ENCODE data around the gene CRYGN.

DNA sequence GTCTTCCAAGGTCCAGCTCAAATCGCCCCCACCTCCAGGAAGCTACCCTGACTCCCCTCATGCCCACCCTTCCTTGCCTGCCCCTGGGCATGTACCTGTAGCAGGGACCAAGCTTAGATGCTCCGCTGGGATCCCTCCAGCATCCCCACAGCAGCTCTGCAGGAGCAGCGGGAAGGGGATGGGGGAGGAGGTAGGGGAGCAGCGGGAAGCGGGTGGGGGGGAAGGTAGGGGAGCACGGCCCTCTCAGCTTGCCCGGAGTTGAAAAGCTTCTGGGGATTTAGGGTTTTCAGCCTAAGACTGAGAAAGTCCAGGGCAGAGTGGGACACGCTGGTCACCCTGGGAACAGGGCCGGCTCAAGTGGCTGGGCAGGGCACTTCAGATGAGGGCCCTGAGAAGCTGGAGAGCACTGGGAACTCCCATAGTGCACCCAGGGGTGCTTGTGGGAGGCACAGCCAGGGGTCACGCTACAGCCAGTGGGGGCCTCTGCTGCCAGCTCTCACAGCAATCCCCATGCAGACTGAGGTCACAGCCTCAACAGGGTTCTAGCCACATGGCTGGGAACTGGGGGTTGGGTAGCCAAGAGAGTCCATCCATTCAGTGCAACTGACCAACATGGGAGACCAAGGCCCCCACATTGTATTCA lies 43.5 kb downstream of the CRYGN start:
- TF ChIP-seq YY1 (IDR thresholded peaks at IDR 0.05; ENCODE audit: insufficient read depth, insufficient replicate concordance, low read depth, low read length), result no peak
- no peak for TF ChIP-seq ZNF576 (CRISPR knock-in tag; IDR thresholded peaks at IDR 0.05)
- no peak for TF ChIP-seq KLF16 (CRISPR knock-in tag; IDR thresholded peaks at IDR 0.05)
- no peak for TF ChIP-seq ZBTB40 (IDR thresholded peaks at IDR 0.05)
- no peak for TF ChIP-seq ZBTB40 (CRISPR knock-in tag; IDR thresholded peaks at IDR 0.05)
- TF ChIP-seq MED8 (CRISPR knock-in tag; IDR thresholded peaks at IDR 0.05; ENCODE audit: insufficient replicate concordance), result no peak
- TF ChIP-seq POLR2AphosphoS5 (IDR thresholded peaks at IDR 0.05; ENCODE audit: low read depth, low read length), result no peak
- TF ChIP-seq SP140L (CRISPR knock-in tag; IDR thresholded peaks at IDR 0.05; ENCODE audit: borderline replicate concordance), result no peak
- TF ChIP-seq RARA (CRISPR knock-in tag; IDR thresholded peaks at IDR 0.05), result no peak
- TF ChIP-seq HDAC6 (IDR thresholded peaks at IDR 0.05; ENCODE audit: low read depth, low read length), result no peak
- TF ChIP-seq TAF1 (CRISPR knock-in tag; IDR thresholded peaks at IDR 0.05), result no peak
- TF ChIP-seq CBFB (CRISPR knock-in tag; IDR thresholded peaks at IDR 0.05), result no peak
- TF ChIP-seq, protein P1, sequence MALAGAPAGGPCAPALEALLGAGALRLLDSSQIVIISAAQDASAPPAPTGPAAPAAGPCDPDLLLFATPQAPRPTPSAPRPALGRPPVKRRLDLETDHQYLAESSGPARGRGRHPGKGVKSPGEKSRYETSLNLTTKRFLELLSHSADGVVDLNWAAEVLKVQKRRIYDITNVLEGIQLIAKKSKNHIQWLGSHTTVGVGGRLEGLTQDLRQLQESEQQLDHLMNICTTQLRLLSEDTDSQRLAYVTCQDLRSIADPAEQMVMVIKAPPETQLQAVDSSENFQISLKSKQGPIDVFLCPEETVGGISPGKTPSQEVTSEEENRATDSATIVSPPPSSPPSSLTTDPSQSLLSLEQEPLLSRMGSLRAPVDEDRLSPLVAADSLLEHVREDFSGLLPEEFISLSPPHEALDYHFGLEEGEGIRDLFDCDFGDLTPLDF (CRISPR knock-in tag; IDR thresholded peaks at IDR 0.05), result no peak
